ENCODE data around the gene HSD17B2. TPM values are rescaled to one million over a fixed set of nuclear protein-coding genes. Genes with fewer than 3 reads are reported as not detected.

Gene HSD17B2
- total RNA-seq, 1 donor from 2014 or later: 0.29 TPM

GRCh38 chr16:82111944-82112343 lies 76.9 kb downstream of the HSD17B2 start:
- H3K4me3 ChIP-seq (ENCODE audit: low read depth, low read length): no peak overlapping the region
- DNase-seq (ENCODE audit: low read depth): no peak
- no peak for TF ChIP-seq CTCF (conservative IDR thresholded peaks at IDR 0.05; ENCODE audit: low read depth, low read length)

GRCh38 chr16:82113741-82114140 lies 78.7 kb downstream of the HSD17B2 start:
- TF ChIP-seq CTCF (conservative IDR thresholded peaks at IDR 0.05; ENCODE audit: low read depth, low read length): no peak
- DNase-seq (ENCODE audit: low read depth): no peak
- H3K4me3 ChIP-seq (ENCODE audit: low read depth, low read length): no peak overlapping the region

GRCh38 chr16:82116535-82116934 lies 81.5 kb downstream of the HSD17B2 start:
- H3K4me3 ChIP-seq (ENCODE audit: low read depth, low read length): no peak overlapping the region
- TF ChIP-seq CTCF (conservative IDR thresholded peaks at IDR 0.05; ENCODE audit: low read depth, low read length): no peak
- no peak for DNase-seq (ENCODE audit: low read depth)

GRCh38 chr16:82118749-82119148 lies 83.7 kb downstream of the HSD17B2 start:
- no peak for TF ChIP-seq CTCF (conservative IDR thresholded peaks at IDR 0.05; ENCODE audit: low read depth, low read length)
- H3K4me3 ChIP-seq (ENCODE audit: low read depth, low read length): no peak overlapping the region
- DNase-seq (ENCODE audit: low read depth): no peak

GRCh38 chr16:82119405-82119804 lies 84.4 kb downstream of the HSD17B2 start:
- no peak overlapping the region for H3K4me3 ChIP-seq (ENCODE audit: low read depth, low read length)
- no peak for TF ChIP-seq CTCF (conservative IDR thresholded peaks at IDR 0.05; ENCODE audit: low read depth, low read length)
- no peak for DNase-seq (ENCODE audit: low read depth)

GRCh38 chr16:82124651-82125050 lies 89.6 kb downstream of the HSD17B2 start:
- DNase-seq (ENCODE audit: low read depth): no peak
- TF ChIP-seq CTCF (conservative IDR thresholded peaks at IDR 0.05; ENCODE audit: low read depth, low read length): no peak
- no peak overlapping the region for H3K4me3 ChIP-seq (ENCODE audit: low read depth, low read length)

- DNase-seq (ENCODE audit: low read depth): no peak
Observed at GRCh38 chr16:82129881-82130280, 94.8 kb downstream of the HSD17B2 start.

More at GRCh38 chr16:82129881-82130280, 94.8 kb downstream of the HSD17B2 start:
- TF ChIP-seq CTCF (conservative IDR thresholded peaks at IDR 0.05; ENCODE audit: low read depth, low read length): no peak
- H3K4me3 ChIP-seq (ENCODE audit: low read depth, low read length): no peak overlapping the region
